ENCODE measurements around the gene OR52W1. TPM values are rescaled to one million over a fixed set of nuclear protein-coding genes. Genes with fewer than 3 reads are reported as not detected.

The OR52W1 gene
- total and polyA plus RNA-seq, 10 of the 15 experiments (the other 5 are each of a cell fraction or from before 2014, with no cell fraction given): not detected

DNA sequence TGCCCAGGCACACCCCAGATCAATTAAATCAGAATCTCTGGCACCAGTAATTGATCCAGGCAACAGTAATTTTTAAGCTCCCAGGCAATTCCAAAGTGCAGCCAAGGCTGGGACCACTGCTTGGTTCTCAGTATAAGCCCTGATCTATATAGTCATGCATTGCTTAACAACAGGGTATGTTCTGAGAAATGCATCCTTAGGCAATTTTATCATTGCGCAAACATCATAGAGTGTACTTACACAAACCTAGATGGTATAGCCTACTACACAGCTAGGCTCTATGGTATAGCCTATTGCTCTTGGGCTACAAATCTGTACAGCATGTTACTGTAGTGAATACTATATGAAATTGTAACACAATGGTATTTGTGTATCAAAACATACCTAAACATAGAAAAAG, 5.7 kb downstream of the OR52W1 start (continued):
- no peak for TF ChIP-seq ZBED1 (IDR thresholded peaks at IDR 0.05; ENCODE audit: borderline replicate concordance)
- TF ChIP-seq MEF2B (IDR thresholded peaks at IDR 0.05; ENCODE audit: partially characterized antibody, poor library complexity, severe bottlenecking): no peak
- TF ChIP-seq, protein P1, sequence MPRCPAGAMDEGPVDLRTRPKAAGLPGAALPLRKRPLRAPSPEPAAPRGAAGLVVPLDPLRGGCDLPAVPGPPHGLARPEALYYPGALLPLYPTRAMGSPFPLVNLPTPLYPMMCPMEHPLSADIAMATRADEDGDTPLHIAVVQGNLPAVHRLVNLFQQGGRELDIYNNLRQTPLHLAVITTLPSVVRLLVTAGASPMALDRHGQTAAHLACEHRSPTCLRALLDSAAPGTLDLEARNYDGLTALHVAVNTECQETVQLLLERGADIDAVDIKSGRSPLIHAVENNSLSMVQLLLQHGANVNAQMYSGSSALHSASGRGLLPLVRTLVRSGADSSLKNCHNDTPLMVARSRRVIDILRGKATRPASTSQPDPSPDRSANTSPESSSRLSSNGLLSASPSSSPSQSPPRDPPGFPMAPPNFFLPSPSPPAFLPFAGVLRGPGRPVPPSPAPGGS (IDR thresholded peaks at IDR 0.05; ENCODE audit: borderline replicate concordance, insufficient read depth, low read depth, low read length, poor library complexity, severe bottlenecking): no peak
- TF ChIP-seq, protein P2, sequence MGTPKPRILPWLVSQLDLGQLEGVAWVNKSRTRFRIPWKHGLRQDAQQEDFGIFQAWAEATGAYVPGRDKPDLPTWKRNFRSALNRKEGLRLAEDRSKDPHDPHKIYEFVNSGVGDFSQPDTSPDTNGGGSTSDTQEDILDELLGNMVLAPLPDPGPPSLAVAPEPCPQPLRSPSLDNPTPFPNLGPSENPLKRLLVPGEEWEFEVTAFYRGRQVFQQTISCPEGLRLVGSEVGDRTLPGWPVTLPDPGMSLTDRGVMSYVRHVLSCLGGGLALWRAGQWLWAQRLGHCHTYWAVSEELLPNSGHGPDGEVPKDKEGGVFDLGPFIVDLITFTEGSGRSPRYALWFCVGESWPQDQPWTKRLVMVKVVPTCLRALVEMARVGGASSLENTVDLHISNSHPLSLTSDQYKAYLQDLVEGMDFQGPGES (IDR thresholded peaks at IDR 0.05): no peak
- no peak for TF ChIP-seq IKZF1 (conservative IDR thresholded peaks at IDR 0.05)
- no peak for TF ChIP-seq NR2C1 (IDR thresholded peaks at IDR 0.05)
- TF ChIP-seq KDM1A (IDR thresholded peaks at IDR 0.05; ENCODE audit: borderline replicate concordance): no peak
- no peak for TF ChIP-seq GABPA (IDR thresholded peaks at IDR 0.05; ENCODE audit: low read depth)

DNA sequence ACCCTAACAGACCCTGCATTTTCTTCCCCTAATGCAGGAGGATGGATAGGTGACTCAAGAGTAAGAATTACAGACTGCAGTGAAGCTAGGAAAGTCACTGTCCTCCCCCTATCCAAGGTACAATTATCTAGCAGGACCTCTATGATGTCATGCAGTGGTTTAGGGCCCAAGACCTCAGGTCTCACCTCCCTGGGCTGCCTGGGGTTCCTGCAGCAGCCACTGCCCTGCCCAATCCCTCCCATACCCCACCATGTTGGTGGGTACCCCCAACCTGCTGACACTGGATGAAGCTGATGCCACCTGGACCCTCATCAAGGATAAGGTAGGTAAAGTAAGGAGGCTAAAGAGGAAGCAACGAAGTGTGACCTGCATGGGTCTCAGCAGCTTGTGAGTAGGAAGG, 6.3 kb downstream of the OR52W1 start, which contains the start of gene C11orf42:
TSS of gene C11orf42 (plus strand) at position 192 of the 400 bp plus-strand sequence. CDS start at position 251, 59 bp downstream.
- peaks cover 9% of the 10 kb centered on the region for H3K4me1 ChIP-seq (ENCODE audit: control insufficient read depth, insufficient read depth, low read length)
- no peak within 1 kb of the TSS for H3K4me3 ChIP-seq
- no peak for ATAC-seq
- H3K9ac ChIP-seq (ENCODE audit: control insufficient read depth, insufficient read depth, low read length): no peak within 1 kb of the TSS
- ChIA-PET RAD21 (ENCODE audit: unreplicated experiment) (no interaction called here), POLR2A (no interaction called here), CTCF (no interaction called here), SMC1A (ENCODE audit: uncharacterized antibody, unreplicated experiment) (interaction anchor here (0.7 to 2.7 kb wide), 5 partner anchors 9 to 660 kb away, joined by 3 to 12 read pairs (median 4); partner anchors contain the start of gene FHIP1B)
- intact Hi-C loops (cut with micrococcal nuclease; ENCODE audit: unreplicated experiment): no loop called here
- H3K36me3 ChIP-seq (ENCODE audit: control insufficient read depth in 2 of 2, insufficient read depth in 2 of 2, low read length in 1 of 2): no peaks in the 10 kb centered on the region; a peak in 1 of 4 replicates
- no peak for FAIRE-seq
- 89% methylated on average over 1 of the region's 1 CpG for WGBS (ENCODE audit: insufficient coverage, insufficient replicate concordance, low lambda C conversion rate, missing lambda C conversion rate)
- in situ Hi-C loops (cut with MboI): no loop called here
- no peaks in the 10 kb centered on the region for H3K27me3 ChIP-seq (replicated peaks in 1 of 2; ENCODE audit: control insufficient read depth in 2 of 2, insufficient read depth in 2 of 2, low read length in 1 of 2)
- no peak within 1 kb of the TSS for H3K4me2 ChIP-seq (ENCODE audit: control insufficient read depth, insufficient read depth)
- BruUV-seq (replicated peaks): no TSS peak
- H2AFZ ChIP-seq (ENCODE audit: control insufficient read depth, low read depth, low read length): no peak within 1 kb of the TSS
- no peak for DNase-seq (ENCODE audit: low read depth, low spot score)
- no peaks in the 10 kb centered on the region for H3K79me2 ChIP-seq (ENCODE audit: control insufficient read depth, insufficient read depth, low read length)
- no peak within 1 kb of the TSS for H3K27ac ChIP-seq (ENCODE audit: control insufficient read depth, insufficient read depth)
- no peaks in the 10 kb centered on the region for H4K20me1 ChIP-seq (ENCODE audit: control insufficient read depth, insufficient read depth)
- no peaks in the 10 kb centered on the region for H3K9me3 ChIP-seq (replicated peaks; ENCODE audit: control insufficient read depth, insufficient read depth, low read length)
- TF ChIP-seq, protein P3, sequence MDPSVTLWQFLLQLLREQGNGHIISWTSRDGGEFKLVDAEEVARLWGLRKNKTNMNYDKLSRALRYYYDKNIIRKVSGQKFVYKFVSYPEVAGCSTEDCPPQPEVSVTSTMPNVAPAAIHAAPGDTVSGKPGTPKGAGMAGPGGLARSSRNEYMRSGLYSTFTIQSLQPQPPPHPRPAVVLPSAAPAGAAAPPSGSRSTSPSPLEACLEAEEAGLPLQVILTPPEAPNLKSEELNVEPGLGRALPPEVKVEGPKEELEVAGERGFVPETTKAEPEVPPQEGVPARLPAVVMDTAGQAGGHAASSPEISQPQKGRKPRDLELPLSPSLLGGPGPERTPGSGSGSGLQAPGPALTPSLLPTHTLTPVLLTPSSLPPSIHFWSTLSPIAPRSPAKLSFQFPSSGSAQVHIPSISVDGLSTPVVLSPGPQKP (IDR thresholded peaks at IDR 0.05; ENCODE audit: low read depth, low read length): no peak
- TF ChIP-seq RBBP5 (conservative IDR thresholded peaks at IDR 0.05) (no peak), JUNB (IDR thresholded peaks at IDR 0.05) (no peak), FOXM1 (IDR thresholded peaks at IDR 0.05; ENCODE audit: low read depth, low read length) (no peak), CREM (IDR thresholded peaks at IDR 0.05; ENCODE audit: low read depth) (no peak), HDAC2 (IDR thresholded peaks at IDR 0.05) (no peak), GABPA (IDR thresholded peaks at IDR 0.05; ENCODE audit: low read depth) (no peak), LARP7 (IDR thresholded peaks at IDR 0.05) (no peak)
- TF ChIP-seq, protein P4, sequence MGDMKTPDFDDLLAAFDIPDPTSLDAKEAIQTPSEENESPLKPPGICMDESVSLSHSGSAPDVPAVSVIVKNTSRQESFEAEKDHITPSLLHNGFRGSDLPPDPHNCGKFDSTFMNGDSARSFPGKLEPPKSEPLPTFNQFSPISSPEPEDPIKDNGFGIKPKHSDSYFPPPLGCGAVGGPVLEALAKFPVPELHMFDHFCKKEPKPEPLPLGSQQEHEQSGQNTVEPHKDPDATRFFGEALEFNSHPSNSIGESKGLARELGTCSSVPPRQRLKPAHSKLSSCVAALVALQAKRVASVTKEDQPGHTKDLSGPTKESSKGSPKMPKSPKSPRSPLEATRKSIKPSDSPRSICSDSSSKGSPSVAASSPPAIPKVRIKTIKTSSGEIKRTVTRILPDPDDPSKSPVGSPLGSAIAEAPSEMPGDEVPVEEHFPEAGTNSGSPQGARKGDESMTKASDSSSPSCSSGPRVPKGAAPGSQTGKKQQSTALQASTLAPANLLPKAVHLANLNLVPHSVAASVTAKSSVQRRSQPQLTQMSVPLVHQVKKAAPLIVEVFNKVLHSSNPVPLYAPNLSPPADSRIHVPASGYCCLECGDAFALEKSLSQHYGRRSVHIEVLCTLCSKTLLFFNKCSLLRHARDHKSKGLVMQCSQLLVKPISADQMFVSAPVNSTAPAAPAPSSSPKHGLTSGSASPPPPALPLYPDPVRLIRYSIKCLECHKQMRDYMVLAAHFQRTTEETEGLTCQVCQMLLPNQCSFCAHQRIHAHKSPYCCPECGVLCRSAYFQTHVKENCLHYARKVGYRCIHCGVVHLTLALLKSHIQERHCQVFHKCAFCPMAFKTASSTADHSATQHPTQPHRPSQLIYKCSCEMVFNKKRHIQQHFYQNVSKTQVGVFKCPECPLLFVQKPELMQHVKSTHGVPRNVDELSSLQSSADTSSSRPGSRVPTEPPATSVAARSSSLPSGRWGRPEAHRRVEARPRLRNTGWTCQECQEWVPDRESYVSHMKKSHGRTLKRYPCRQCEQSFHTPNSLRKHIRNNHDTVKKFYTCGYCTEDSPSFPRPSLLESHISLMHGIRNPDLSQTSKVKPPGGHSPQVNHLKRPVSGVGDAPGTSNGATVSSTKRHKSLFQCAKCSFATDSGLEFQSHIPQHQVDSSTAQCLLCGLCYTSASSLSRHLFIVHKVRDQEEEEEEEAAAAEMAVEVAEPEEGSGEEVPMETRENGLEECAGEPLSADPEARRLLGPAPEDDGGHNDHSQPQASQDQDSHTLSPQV (IDR thresholded peaks at IDR 0.05): no peak

All from GM12878 (cell line).